Measurements from ENCODE around the gene PRSS1. TPM values are rescaled to one million over a fixed set of nuclear protein-coding genes. Genes with fewer than 3 reads are reported as not detected.
A peak's percentile ranks its signal among the peaks of the same experiment; 100 is the strongest.
"Not testable (repeated sequence)": the region's sequence is repeated elsewhere in the genome, so short reads cannot be mapped to it uniquely, and the experiment has no call there.

Gene PRSS1
- polyA plus RNA-seq, 4 donors: not detected

GRCh38 chr7:142745745-142746144, 3.5 kb upstream of the PRSS1 start:
- DNase-seq (ENCODE audit: low read depth in 4 of 4, low spot score in 2 of 4): no peak

DNA sequence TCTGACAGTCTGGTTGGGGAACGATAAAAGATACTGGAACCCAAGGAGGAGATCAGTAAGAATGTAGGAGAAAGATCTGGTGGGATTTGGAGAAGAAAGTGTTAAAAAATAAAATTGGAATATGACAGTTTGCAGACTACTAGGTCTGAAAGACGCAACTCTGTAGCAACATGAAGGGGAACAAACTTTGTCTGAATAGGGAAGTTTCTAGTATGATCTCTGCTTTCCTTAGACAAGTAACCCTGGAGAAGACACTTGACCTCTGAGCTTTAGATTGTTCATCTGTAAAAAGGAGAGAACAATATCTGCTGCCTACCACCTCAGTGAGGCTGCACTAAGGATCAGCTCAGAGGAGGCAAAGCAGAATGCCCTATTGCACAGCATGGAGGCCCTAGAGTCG, 3.0 kb upstream of the PRSS1 start:
- no peak for DNase-seq (ENCODE audit: low read depth in 4 of 4, low spot score in 2 of 4)

GRCh38 chr7:142748410-142748809, 862 bp upstream of the PRSS1 start:
- DNase-seq (ENCODE audit: low read depth in 4 of 4, low spot score in 2 of 4): not testable (repeated sequence)

DNA sequence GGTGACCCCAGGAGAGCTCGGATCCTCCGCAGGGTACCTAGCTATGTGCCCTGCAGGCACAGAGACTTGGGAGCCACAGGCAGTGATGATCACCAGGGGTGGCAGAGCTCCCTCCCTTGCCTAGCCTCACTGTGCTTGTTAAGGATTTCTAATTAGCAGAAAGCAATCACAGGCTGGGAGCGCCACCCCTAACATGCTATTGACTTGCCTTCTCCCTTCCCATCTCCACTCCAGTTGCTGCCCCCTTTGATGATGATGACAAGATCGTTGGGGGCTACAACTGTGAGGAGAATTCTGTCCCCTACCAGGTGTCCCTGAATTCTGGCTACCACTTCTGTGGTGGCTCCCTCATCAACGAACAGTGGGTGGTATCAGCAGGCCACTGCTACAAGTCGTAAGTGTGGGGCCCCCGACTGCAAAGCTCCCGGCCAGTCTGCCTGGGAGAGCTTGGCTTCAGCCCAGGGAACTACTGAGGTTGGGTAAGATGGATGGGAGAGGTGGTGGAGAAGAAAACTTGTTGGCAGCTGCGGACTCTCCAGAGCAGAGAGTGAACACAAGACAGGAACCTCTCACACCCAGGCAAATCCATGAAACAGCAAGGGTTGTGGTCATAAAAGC, 1.2 kb downstream of the PRSS1 start:
- DNase-seq (ENCODE audit: low read depth in 4 of 4, low spot score in 2 of 4): no peak

- not testable (repeated sequence) for DNase-seq (ENCODE audit: low read depth in 4 of 4, low spot score in 2 of 4)
These were observed 2.4 kb downstream of the PRSS1 start for GRCh38 chr7:142751526-142752175.

GRCh38 chr7:142752376-142753225, 3.3 kb downstream of the PRSS1 start:
- DNase-seq (ENCODE audit: low read depth in 4 of 4, low spot score in 2 of 4): no peak

DNA sequence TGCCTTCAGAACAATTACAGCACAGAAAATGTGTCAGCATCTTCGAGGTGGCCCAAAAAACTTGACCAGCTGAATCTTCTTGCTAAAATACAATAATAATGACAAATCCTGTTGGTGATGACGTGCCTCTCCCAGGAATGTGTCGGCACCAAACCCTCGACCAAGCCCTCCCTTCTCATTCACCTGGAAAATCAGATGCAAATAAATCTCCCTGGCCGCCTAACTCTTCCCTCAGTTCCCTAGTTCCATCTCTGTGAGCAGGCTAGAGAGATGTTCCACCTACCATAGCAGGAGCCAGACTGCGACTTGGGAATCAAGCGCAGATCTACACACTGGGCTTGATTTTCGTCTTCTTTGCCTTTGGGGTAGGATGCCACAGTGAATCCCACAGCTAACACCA, 4.1 kb downstream of the PRSS1 start:
- no peak for DNase-seq (ENCODE audit: low read depth in 4 of 4, low spot score in 2 of 4)

- not testable (repeated sequence) for DNase-seq (ENCODE audit: low read depth in 4 of 4, low spot score in 2 of 4)
These were observed 4.7 kb downstream of the PRSS1 start for GRCh38 chr7:142753925-142754491.

DNA sequence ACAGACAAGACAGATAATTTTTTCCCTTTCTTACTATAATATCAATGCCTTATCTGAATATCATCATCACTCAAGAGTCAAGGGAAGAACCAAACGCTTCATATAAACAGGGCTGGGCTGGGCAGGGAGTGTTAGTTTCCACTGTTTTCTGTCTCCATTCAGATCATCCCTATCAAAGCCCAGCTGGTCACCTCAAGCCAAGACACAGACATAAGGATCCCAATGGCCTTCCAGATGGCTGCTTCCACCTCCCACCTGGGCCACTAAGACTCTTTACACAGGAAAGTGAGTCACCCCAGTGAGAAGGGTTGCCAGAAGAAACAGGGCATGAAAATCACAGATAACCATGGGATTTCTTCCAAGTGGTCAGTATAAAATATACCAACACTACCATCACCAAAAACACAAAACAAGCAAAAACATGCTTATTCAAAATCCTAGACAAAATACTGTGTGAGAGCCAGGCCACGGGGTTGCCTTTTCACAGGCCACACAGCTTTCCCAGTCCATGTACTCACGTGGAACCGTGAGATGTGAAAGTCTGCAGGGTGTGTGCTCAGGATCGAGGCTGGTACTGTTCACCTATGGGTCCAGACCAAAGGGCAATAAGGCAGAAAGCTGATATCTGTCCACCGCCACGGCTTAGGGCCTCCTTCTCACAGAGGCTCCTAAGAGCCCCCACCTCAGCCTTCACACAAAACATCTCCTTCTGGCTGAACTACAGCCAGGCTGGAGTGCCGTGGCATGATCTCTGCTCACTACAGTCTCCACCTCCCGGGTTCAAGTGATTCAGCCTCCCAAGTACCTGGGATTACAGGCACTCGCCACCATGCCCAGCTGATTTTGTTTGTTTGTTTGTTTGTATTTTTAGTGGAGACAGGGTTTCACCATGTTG, 5.7 kb downstream of the PRSS1 start:
- no peak for DNase-seq (ENCODE audit: low read depth in 4 of 4, low spot score in 2 of 4)

GRCh38 chr7:142758312-142758711, 9.0 kb downstream of the PRSS1 start:
- DNase-seq (ENCODE audit: low read depth in 4 of 4, low spot score in 2 of 4): not testable (repeated sequence)

GRCh38 chr7:142759433-142759832, 10.2 kb downstream of the PRSS1 start:
- no peak for DNase-seq (ENCODE audit: low read depth in 4 of 4, low spot score in 2 of 4)

DNA sequence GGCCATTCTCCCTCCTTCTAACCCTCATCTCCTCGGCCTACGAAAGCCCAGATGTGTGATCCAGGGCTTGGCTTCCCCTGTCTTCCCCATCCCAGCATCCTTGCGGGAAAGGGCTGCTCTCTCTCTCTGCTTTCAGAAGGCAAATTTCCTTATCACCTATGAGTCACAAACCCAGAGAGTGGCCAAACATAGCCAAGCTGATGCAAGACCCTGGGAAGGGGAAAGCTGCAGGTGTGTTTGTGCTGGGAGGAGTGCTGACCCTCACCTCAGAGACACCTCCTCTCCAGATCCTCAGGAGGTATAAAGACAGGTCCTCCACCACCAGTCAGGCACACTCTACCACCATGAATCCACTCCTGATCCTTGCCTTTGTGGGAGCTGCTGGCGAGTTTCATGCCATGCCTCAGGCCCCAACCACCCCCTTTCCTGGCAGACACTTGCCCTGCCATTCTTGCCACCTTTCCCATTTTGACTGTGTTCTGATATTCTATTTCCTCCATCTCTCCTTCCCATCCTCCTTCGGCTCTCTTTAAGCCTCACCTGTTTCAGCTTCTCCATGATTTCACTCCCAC, 10.9 kb downstream of the PRSS1 start:
- DNase-seq (ENCODE audit: low read depth in 4 of 4, low spot score in 2 of 4): no peak

- DNase-seq (ENCODE audit: low read depth in 4 of 4, low spot score in 2 of 4): not testable (repeated sequence)
These were observed 12.3 kb downstream of the PRSS1 start for GRCh38 chr7:142761606-142762005.

- DNase-seq (ENCODE audit: low read depth in 4 of 4, low spot score in 2 of 4): no peak
These were observed 12.8 kb downstream of the PRSS1 start for GRCh38 chr7:142762104-142762503.

GRCh38 chr7:142767451-142767850, 18.2 kb downstream of the PRSS1 start:
- DNase-seq (ENCODE audit: low read depth in 4 of 4, low spot score in 2 of 4): no peak

- DNase-seq (ENCODE audit: low read depth in 4 of 4, low spot score in 2 of 4): no peak
These were observed 18.6 kb downstream of the PRSS1 start for GRCh38 chr7:142767861-142768260.

DNA sequence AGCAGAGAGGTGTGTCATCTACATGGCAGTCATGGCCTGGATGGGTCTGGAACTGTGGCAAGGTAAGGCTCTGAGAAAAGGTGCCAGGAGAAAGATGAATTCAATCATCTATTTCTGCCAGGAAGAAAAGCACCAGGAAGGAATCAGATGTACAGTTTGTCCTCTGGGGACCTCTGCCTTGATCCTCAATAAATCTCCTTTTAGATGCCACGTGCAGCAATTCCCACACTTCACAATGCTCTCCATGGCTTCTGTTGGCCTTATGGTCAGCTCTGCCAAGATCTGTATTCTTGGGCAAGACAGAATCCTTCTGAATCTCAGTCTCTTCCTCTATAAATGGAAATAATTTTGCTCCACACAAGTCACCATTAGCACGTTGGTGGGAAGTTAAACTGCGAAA, 19.6 kb downstream of the PRSS1 start:
- not testable (repeated sequence) for DNase-seq (ENCODE audit: low read depth in 4 of 4, low spot score in 2 of 4)

DNA sequence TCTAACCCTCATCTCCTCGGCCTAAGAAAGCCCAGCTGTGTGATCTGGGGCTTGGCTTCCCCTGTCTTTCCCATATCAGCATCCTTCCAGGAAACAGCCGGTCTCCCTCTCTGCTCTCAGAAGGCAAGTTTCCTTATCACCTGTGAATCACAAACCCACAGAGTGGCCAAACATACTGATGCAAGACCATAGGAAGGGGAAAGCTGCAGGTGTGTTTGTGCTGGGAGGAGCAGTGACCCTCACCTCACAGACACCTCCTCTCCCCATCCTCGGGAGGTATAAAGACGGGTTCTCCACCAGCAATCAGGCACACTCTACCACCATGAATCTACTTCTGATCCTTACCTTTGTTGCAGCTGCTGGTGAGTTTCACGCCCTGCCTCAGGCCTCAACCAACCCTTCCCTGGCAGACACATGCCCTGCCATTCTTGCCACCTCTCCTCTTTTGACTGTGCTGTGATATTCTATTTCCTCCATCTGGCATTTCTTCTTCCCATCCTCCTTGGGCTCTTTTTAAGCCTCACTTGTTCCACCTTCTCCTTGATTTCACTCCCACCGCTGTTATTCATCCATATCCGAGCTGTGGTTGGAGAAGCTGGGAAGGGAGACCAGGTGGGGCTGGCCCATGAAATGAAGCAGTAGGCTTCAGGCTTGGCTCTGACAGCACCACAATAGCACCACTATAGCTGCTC, 21.5 kb downstream of the PRSS1 start, which contains the start of gene PRSS2:
Gene PRSS2, plus strand, starts transcription at position 310 of the 692 bp plus-strand sequence. Its CDS starts 13 bp downstream, at position 323.
- DNase-seq (ENCODE audit: low read depth in 4 of 4, low spot score in 2 of 4): no peak

DNA sequence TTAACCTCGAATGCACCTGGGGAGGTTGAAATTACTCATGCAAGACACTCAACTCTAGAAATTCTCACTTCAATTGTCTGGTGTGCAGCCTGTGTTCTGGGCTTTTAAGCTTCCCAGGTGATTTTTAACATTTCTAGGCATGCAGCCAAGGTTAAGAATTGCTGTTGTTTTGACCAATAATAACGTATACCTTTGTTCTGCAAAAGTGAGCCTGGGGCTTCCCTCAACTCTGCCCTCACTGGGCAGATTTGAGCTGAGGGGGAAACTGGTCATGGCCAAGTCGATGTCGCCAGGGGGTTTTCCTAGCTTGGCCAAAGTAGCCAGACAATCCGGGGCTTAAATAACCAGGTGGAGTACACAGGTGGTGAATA, 22.1 kb downstream of the PRSS1 start:
- DNase-seq (ENCODE audit: low read depth in 4 of 4, low spot score in 2 of 4): peak in 1 of 4 donors; percentile 24
